ENCODE measurements around the gene MOCS2. TPM values are rescaled to one million over a fixed set of nuclear protein-coding genes. Genes with fewer than 3 reads are reported as not detected.

MOCS2 gene
- total RNA-seq, 2 experiments from 2014 or later, result 20.7 to 21.6 TPM

DNA sequence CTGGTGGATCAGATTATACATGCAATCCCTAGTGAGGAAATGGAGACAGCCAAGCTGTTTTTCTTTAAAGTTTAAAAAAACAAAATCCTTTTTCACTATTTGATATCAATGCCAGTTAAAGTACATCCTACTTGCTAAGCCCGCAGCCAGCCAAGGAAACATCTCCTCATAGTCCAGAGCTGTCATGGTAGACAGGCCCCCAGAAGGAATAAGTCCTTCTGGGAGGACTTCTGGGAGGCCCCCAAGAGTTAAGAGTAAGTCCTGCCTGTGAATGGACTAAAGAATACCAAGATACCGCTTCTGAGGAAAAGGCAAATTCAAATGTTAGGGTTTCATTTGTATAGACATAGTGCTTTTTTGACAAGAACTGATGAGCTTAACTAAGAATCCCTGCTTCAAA is 38.3 kb downstream of the MOCS2 start:
- CTCF ChIA-PET, result interaction anchor here (1.4 kb wide), 1 partner anchor 26 kb away, joined by 3 read pairs; no protein-coding TSS in a partner anchor
- Mint-ChIP-seq H3K4me1 (ENCODE audit: low read depth) (peaks cover 18% of the 10 kb centered on the region), H3K27ac (no peak overlapping the region), H3K27me3 (peaks cover 7% of the 10 kb centered on the region), H3K4me3 (no peak overlapping the region), H3K9me3 (no peaks in the 10 kb centered on the region), H3K36me3 (peaks cover 9% of the 10 kb centered on the region)
- no peak for DNase-seq
- intact Hi-C loops (cut with micrococcal nuclease), result no loop called here
- POLR2A ChIA-PET, result no interaction called here

DNA sequence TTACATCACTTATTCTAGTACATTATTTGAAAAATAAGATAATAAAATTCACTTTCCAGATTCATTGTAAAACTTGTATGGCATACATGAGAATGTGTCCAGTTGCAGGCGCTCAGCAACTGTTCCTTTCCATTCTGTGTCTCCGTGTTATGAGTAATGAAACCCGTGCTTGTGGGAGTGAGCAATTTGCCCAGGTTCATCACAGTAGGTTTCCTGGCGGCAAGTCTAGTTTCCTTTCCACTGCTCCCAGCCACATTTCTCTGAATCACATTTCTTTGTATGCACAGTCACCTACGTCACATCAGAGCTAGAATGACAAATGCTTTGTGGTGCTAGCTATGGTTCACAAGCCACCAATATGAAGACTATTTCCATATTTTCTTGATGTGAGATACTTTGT is 39.9 kb downstream of the MOCS2 start:
- Mint-ChIP-seq H3K4me3 (no peak overlapping the region), H3K27ac (peak overlapping the region; percentile 10), H3K27me3 (peaks cover 7% of the 10 kb centered on the region), H3K36me3 (peaks cover 4% of the 10 kb centered on the region), H3K9me3 (no peaks in the 10 kb centered on the region), H3K4me1 (ENCODE audit: low read depth) (peaks cover 18% of the 10 kb centered on the region)
- intact Hi-C loops (cut with micrococcal nuclease), result loop anchor here (1.0 kb wide), 6 partner anchors 20 to 81 kb away; no protein-coding TSS in a partner anchor
- DNase-seq, result peak; percentile 86
- CTCF ChIA-PET, result interaction anchor here (0.7 to 2.1 kb wide), 11 partner anchors 10 to 120 kb away, joined by 3 to 13 read pairs (median 3); no protein-coding TSS in a partner anchor
- POLR2A ChIA-PET, result interaction anchor here (0.8 to 2.5 kb wide), 3 partner anchors 20 to 29 kb away, joined by 3 to 10 read pairs (median 7); no protein-coding TSS in a partner anchor

DNA sequence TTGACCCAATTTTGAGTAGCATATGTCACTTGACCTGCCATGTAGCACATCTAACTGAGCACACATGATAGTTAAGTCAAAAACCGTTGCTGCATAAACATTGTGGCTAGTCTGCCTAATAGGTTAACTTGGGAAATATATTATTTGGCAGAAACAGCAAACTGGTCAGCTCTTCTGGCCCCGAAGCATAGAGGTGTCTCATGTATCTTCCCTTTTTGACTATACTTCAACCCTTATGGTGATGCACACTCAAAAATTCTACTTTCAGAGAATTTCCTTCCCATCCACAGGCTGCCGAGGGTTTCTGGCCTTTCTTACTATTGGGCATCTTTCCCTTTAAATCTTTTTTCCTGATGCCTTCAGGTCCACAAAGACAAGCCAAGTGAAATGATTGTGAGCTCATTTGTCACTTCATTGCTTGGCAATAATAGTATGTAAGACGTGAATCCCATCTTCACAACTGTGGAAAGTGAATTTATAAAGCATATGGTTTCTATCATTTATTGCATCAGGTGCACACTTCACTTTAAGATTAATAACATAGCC is 41.2 kb downstream of the MOCS2 start:
- Mint-ChIP-seq H3K4me1 (ENCODE audit: low read depth) (peaks cover 18% of the 10 kb centered on the region), H3K27me3 (peaks cover 3% of the 10 kb centered on the region), H3K27ac (no peak overlapping the region), H3K9me3 (no peaks in the 10 kb centered on the region), H3K4me3 (no peak overlapping the region), H3K36me3 (peaks cover 4% of the 10 kb centered on the region)
- intact Hi-C loops (cut with micrococcal nuclease), result no loop called here
- DNase-seq, result no peak
- CTCF ChIA-PET, result interaction anchor here (1.1 to 2.1 kb wide), 6 partner anchors 21 to 120 kb away, joined by 3 to 11 read pairs (median 6); no protein-coding TSS in a partner anchor
- POLR2A ChIA-PET, result interaction anchor here (0.6 to 2.5 kb wide), 2 partner anchors 28 to 36 kb away, joined by 3 to 10 read pairs; no protein-coding TSS in a partner anchor

DNA sequence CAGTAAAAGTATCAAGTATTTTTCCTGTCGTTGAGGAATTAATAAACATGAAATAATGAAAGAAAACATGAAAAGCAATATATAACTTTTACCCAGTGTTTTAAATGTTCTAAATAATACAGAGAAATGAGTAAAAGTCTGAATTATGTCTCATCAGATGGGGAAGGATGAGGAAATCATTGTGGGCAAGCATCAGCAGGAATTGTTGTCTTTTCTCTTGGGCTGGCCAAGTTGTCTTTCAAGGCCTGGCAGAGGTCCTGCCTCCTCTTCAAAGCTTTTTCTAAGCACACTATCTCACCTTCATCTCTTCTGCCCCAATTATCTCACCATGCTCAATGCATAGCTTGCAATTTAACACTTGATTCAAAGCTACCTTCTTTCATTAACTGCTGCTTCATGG is 41.9 kb downstream of the MOCS2 start:
- no peaks in the 10 kb centered on the region for H3K9me3 Mint-ChIP-seq
- intact Hi-C loops (cut with micrococcal nuclease), result no loop called here
- POLR2A ChIA-PET, result interaction anchor here (0.6 kb wide), 1 partner anchor 35 kb away, joined by 3 read pairs; no protein-coding TSS in a partner anchor

DNA sequence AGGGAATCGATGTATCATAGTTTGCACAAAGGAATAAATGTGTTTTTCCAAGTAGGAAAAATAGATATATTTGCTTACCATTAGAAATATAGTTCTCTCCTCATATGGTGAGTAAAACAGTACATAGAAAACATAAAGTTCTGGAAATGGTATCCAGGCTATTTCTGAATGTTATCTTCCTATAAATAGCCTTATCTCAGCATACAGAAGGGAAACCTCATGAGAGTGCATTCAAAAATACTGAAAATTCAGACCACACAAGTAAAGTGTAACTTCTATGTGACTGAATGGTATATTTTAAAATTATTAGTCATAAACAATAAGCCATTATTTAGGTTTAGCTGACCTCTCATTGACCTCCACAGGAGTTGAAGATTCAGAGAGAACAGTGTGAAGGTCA is 43.5 kb downstream of the MOCS2 start:
- CTCF ChIA-PET, result no interaction called here

More for the DNA sequence above, 41.9 kb downstream of the MOCS2 start:
- H3K27ac Mint-ChIP-seq, result no peak overlapping the region
- H3K27me3 Mint-ChIP-seq, result no peaks in the 10 kb centered on the region
- no peak overlapping the region for H3K4me3 Mint-ChIP-seq
- CTCF ChIA-PET, result interaction anchor here (1.1 to 1.5 kb wide), 4 partner anchors 22 to 119 kb away, joined by 3 read pairs; no protein-coding TSS in a partner anchor
- no peaks in the 10 kb centered on the region for H3K36me3 Mint-ChIP-seq
- no peak for DNase-seq
- peaks cover 18% of the 10 kb centered on the region for H3K4me1 Mint-ChIP-seq (ENCODE audit: low read depth)

DNA sequence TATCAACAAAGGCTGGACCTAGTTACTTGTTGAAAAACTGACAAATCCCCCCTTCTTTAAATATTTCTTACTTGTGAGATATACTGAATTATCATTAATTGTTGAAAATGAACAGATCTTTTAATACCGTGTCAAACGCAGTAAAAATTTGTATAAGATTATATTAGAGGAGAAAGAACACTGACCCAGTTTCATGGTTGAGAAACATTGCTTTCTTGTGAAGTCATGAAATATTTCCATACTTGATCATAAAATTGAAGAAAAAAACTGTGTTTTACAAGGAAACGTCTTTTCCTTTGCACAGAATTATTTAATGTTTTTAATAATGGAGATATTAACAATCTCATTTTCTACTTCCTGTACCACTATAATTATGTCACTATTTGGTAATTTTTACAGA is 45.8 kb downstream of the MOCS2 start:
- ChIA-PET POLR2A (no interaction called here), CTCF (no interaction called here)
- Mint-ChIP-seq H3K4me3 (no peak overlapping the region), H3K4me1 (ENCODE audit: low read depth) (peaks cover 4% of the 10 kb centered on the region), H3K27ac (no peak overlapping the region), H3K27me3 (no peaks in the 10 kb centered on the region), H3K36me3 (peaks cover under 1% of the 10 kb centered on the region), H3K9me3 (no peaks in the 10 kb centered on the region)
- intact Hi-C loops (cut with micrococcal nuclease), result no loop called here
- no peak for DNase-seq

More for the DNA sequence above, 43.5 kb downstream of the MOCS2 start:
- H3K4me3 Mint-ChIP-seq, result no peak overlapping the region
- no peaks in the 10 kb centered on the region for H3K27me3 Mint-ChIP-seq
- H3K36me3 Mint-ChIP-seq, result no peaks in the 10 kb centered on the region
- POLR2A ChIA-PET, result no interaction called here
- peaks cover 16% of the 10 kb centered on the region for H3K4me1 Mint-ChIP-seq (ENCODE audit: low read depth)
- H3K27ac Mint-ChIP-seq, result no peak overlapping the region
- intact Hi-C loops (cut with micrococcal nuclease), result no loop called here
- no peaks in the 10 kb centered on the region for H3K9me3 Mint-ChIP-seq
- no peak for DNase-seq

DNA sequence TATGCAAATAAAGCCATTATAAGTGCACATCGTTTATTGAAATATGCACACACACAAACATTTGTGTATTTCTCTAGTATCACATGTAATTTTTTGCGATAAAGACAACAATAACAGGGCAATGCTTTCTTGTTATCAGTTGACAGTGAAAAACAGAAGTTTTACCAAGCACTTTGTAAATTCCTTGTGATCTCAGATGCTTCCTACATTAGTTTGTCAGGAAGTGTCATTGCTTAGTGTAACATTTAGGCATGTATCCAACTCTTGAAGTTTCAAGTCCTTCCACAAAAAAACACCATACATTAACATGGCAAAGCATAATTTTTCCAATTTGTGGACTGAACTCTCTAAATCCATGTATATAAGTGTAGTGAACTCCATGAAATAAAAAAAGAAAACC is 46.4 kb downstream of the MOCS2 start:
- Mint-ChIP-seq H3K4me1 (ENCODE audit: low read depth) (peaks cover 4% of the 10 kb centered on the region), H3K9me3 (no peaks in the 10 kb centered on the region), H3K27ac (no peak overlapping the region), H3K4me3 (no peak overlapping the region), H3K36me3 (peaks cover 2% of the 10 kb centered on the region), H3K27me3 (no peaks in the 10 kb centered on the region)
- intact Hi-C loops (cut with micrococcal nuclease), result no loop called here
- DNase-seq, result no peak
- POLR2A ChIA-PET, result no interaction called here
- CTCF ChIA-PET, result no interaction called here

DNA sequence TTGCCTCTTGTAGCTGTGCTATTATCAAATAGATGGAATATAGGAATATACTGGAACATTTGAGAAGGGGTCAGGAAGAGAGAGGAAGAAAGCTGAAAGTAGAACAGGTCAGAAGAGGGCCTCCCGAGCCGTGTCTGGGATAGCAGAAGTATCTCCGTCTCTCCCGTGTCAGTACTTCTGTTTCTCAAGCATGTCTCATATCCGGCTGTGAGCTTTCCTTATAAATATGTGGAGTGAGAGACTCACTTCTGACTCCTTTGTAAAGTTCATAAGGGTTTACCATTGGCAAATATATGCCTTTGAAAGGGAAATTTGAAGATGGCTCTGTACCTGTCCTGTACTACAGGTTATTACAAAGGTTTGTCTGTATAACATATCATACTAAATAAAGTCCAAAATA is 50.3 kb downstream of the MOCS2 start:
- Mint-ChIP-seq H3K27ac (no peak overlapping the region), H3K27me3 (no peaks in the 10 kb centered on the region), H3K9me3 (no peaks in the 10 kb centered on the region), H3K36me3 (peaks cover 2% of the 10 kb centered on the region), H3K4me3 (no peak overlapping the region), H3K4me1 (ENCODE audit: low read depth) (no peaks in the 10 kb centered on the region)
- no peak for DNase-seq
- intact Hi-C loops (cut with micrococcal nuclease), result no loop called here
- CTCF ChIA-PET, result no interaction called here
- POLR2A ChIA-PET, result interaction anchor here (0.6 kb wide), 1 partner anchor 11 kb away, joined by 4 read pairs; no protein-coding TSS in a partner anchor

DNA sequence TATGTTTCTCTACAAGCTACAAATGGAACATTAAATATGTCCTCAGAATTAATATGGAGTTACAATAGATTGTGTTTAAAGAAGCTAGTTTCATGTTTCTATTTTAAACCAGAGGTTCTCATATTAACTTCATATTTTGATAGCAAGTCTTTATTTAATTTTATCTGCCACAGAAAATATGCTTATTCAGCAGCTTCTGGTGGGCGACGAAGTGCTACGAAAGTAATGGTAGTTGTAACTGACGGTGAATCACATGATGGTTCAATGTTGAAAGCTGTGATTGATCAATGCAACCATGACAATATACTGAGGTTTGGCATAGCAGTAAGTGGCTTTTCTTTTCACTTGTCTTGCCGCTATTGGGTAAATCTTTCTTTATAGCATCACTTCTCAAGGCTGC is 54.2 kb downstream of the MOCS2 start:
- Mint-ChIP-seq H3K9me3 (no peaks in the 10 kb centered on the region), H3K27ac (no peak overlapping the region), H3K4me1 (ENCODE audit: low read depth) (no peaks in the 10 kb centered on the region), H3K4me3 (no peak overlapping the region), H3K36me3 (peaks cover 2% of the 10 kb centered on the region), H3K27me3 (no peaks in the 10 kb centered on the region)
- intact Hi-C loops (cut with micrococcal nuclease), result no loop called here
- POLR2A ChIA-PET, result no interaction called here
- no peak for DNase-seq
- CTCF ChIA-PET, result interaction anchor here (0.9 kb wide), 2 partner anchors 14 to 140 kb away, joined by 3 read pairs; no protein-coding TSS in a partner anchor

DNA sequence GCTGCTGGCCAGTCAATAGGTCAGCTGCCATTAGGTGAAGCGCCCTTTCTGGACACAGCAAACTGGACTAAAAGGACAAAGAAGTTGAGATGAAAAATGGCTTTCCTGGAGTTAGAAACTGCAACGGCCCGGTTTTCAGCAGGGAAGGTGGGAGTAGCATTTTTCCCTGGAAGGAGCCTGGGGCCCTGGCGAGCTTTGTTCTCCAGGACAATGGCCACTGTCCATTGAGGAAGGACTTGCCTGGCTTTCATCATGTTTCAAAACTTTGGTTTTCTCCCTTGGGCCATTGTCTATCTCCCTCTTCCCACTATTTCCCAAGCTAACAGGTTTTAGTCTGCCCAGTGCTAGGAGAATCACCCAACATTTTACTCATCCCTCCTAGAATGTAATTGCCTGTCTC is 56.2 kb downstream of the MOCS2 start:
- CTCF ChIA-PET, result interaction anchor here (0.9 kb wide), 1 partner anchor 24 kb away, joined by 3 read pairs; no protein-coding TSS in a partner anchor
- no peaks in the 10 kb centered on the region for H3K27me3 Mint-ChIP-seq
- no peak overlapping the region for H3K4me3 Mint-ChIP-seq
- no peaks in the 10 kb centered on the region for H3K9me3 Mint-ChIP-seq
- POLR2A ChIA-PET, result no interaction called here
- H3K4me1 Mint-ChIP-seq (ENCODE audit: low read depth), result no peaks in the 10 kb centered on the region
- DNase-seq, result no peak
- intact Hi-C loops (cut with micrococcal nuclease), result no loop called here
- H3K36me3 Mint-ChIP-seq, result no peaks in the 10 kb centered on the region
- no peak overlapping the region for H3K27ac Mint-ChIP-seq

DNA sequence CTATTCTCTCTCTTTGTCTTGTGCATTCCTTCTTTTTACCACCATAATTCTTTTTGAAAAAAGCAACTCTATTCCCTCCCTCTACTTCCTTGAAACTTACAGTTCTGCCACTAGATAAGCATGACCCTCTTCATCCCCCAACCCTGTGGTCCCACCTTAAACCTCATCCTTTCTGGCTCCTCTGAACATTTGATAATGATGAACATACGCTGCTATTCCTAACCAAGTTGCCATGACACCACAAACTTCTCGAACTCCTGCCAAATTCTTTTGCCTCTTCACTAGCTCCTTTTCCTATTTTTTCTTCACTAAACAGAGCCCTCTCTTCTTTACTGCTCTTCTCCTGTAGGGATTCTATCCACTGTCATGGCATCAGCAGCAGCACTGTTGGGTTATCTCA is 57.1 kb downstream of the MOCS2 start:
- intact Hi-C loops (cut with micrococcal nuclease), result no loop called here
- Mint-ChIP-seq H3K4me1 (ENCODE audit: low read depth) (peaks cover 5% of the 10 kb centered on the region), H3K27ac (no peak overlapping the region), H3K9me3 (no peaks in the 10 kb centered on the region), H3K27me3 (no peaks in the 10 kb centered on the region), H3K4me3 (no peak overlapping the region), H3K36me3 (no peaks in the 10 kb centered on the region)
- no peak for DNase-seq
- ChIA-PET CTCF (no interaction called here), POLR2A (no interaction called here)

DNA sequence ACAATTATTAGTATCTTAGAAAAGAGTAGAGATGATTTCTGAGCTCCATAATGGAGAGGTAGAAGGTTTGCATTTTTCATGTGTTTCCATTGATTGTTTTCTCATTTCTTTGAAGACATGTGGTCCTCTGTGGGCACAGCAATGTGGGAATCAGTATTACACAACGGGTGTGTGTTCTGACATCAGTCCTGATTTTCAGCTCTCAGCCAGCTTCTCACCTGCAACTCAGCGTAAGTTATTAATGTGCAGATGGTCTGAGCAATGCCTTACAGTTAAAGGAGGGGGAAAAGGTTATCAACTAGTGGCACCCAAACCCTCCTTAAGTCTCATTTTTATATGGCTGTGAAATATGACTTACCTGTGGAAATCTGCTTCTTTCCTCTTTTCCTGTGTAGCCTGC is 61.3 kb downstream of the MOCS2 start:
- DNase-seq, result peak; percentile 18
- Mint-ChIP-seq H3K4me1 (ENCODE audit: low read depth) (peaks cover 20% of the 10 kb centered on the region), H3K27me3 (peaks cover 2% of the 10 kb centered on the region), H3K27ac (no peak overlapping the region), H3K9me3 (no peaks in the 10 kb centered on the region), H3K36me3 (no peaks in the 10 kb centered on the region), H3K4me3 (no peak overlapping the region)
- POLR2A ChIA-PET, result interaction anchor here (0.6 kb wide), 2 partner anchors 11 to 21 kb away, joined by 3 to 4 read pairs; no protein-coding TSS in a partner anchor
- CTCF ChIA-PET, result no interaction called here
- intact Hi-C loops (cut with micrococcal nuclease), result no loop called here

All from activated CD4-positive, alpha-beta memory T cell treated with anti-CD3 and anti-CD28 coated beads for 36 hours (primary cell).